ENCODE data around the gene PALM3.

PALM3 gene

GRCh38 chr19:14058182-14059092 lies 3.4 kb downstream of the PALM3 start:
- no peak for DNase-seq (ENCODE audit: low read depth)
- peak overlapping the region; percentile 37; the same call in 1 of the 2 replicates for H3K4me3 ChIP-seq (ENCODE audit: low read length)

DNA sequence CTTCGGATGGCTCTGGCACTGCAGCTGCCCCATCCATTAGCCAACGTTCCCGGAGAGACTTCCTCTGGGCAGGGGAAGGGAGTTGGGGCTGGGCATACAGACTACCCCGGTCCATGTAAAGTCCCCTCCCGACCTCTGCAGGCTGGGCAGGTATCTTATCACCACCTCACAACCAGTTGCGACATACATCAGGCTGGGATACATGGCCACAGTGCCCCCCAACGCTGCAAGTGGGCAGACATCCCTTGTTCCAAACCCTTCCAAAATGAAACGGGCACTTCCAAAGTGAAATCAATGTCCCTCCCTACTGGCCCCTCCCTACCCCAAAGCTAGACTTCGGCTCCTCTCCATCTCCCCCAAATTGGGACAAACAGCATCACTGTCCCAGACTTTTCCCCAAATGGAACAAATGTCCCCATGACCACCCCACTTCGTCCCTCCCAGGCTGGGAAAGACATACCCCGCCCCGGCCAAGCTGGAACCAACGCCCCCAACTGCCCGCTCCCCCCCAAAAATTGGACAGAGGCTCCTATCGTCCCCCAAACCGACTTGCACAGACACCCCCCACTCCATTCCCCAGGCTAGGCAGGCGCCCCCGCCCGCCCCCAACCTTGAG lies 5.0 kb downstream of the PALM3 start:
- DNase-seq (ENCODE audit: low read depth) = no peak
- H3K4me3 ChIP-seq (ENCODE audit: low read length) = no peak overlapping the region
- TF ChIP-seq CTCF (conservative IDR thresholded peaks at IDR 0.05; ENCODE audit: low read length) = no peak

More at GRCh38 chr19:14058182-14059092, 3.4 kb downstream of the PALM3 start:
- TF ChIP-seq CTCF (conservative IDR thresholded peaks at IDR 0.05; ENCODE audit: low read length) = no peak

DNA sequence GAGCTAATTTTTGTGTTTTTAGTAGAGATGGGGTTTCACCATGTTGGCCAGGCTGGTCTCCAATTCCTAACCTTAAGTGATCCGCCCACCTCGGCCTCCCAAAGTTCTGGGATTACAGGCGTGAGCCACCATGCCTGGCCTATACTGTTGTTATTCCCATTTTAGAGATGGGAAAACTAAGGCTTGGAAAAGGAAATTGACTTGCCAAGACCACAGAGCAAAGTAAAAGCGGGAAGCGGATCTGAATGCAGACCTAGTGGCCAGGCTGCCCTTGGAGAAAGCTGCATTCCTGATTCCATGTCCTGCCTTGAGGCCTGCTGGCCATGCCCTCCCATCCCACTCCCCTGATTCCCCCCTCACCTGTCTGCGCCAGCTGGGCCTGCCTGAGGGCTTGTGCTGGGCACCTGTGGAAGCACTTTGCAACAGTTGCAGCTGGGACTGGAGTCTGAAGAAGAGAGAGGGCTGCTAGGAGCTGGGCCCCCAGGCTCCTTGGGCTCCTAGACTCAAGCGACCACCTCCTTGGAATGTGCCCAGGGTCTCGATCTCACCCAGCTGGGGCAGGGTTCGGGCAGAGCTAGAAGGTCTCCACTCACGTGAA lies 5.7 kb downstream of the PALM3 start:
- no peak overlapping the region for H3K4me3 ChIP-seq (ENCODE audit: low read length)
- DNase-seq (ENCODE audit: low read depth) = no peak
- TF ChIP-seq CTCF (conservative IDR thresholded peaks at IDR 0.05; ENCODE audit: low read length) = no peak

GRCh38 chr19:14055396-14055795 lies 6.5 kb downstream of the PALM3 start:
- TF ChIP-seq CTCF (conservative IDR thresholded peaks at IDR 0.05; ENCODE audit: low read length) = no peak

DNA sequence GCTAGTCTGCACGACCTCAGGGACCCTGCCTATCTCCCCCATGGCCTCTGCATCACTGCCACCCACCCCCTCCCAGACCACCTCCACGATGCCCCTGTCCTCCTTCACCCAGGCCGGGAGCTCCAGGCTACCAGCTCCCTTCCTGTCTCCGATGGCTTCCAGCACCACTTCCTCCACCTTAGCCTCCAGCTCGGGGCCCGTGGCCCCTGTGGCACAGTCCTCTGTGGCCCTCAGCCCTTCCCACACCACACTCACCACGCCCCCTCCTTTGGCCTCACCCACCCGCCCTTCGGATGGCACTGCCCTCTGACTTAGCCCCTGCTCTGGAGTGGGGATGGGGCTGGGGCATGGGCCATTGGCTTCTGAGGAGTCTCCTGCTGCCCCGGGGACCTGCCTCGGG lies 7.2 kb downstream of the PALM3 start:
- H3K4me3 ChIP-seq (ENCODE audit: low read length) = no peak overlapping the region
- DNase-seq (ENCODE audit: low read depth) = no peak
- no peak for TF ChIP-seq CTCF (conservative IDR thresholded peaks at IDR 0.05; ENCODE audit: low read length)

More at GRCh38 chr19:14055396-14055795, 6.5 kb downstream of the PALM3 start:
- H3K4me3 ChIP-seq (ENCODE audit: low read length) = no peak overlapping the region
- no peak for DNase-seq (ENCODE audit: low read depth)

DNA sequence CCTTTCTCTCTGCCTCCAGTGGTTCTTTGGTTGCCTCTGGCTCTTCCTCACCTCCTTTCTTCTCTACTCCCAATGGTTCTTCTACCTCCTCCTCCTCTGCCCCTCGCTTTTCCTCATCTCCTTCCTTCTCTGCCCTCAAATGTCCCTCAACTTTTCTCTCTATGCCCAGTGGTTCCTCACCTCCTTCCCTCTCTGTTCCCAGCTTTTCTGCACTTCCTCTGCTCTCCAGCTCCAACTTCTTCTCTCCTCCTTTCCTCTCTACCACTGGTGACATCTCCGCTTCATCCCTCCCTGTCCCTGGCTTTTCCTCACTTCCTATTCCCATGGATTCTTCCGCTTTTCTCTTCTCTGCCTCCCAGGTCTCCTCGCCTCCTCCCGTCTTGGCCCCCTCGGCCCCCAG lies 7.8 kb downstream of the PALM3 start:
- TF ChIP-seq CTCF (conservative IDR thresholded peaks at IDR 0.05; ENCODE audit: low read length) = no peak
- no peak overlapping the region for H3K4me3 ChIP-seq (ENCODE audit: low read length)
- no peak for DNase-seq (ENCODE audit: low read depth)
